ENCODE results near the gene EMSY.

Gene EMSY

GRCh38 chr11:76598426-76598839 is 153.6 kb downstream of the EMSY start:
- no peak for DNase-seq (ENCODE audit: low read depth)

GRCh38 chr11:76599041-76600013 is 154.5 kb downstream of the EMSY start:
- no peak for DNase-seq (ENCODE audit: low read depth)

- DNase-seq (ENCODE audit: low read depth): no peak
These were observed 155.4 kb downstream of the EMSY start for GRCh38 chr11:76600124-76600655.

- no peak for DNase-seq (ENCODE audit: low read depth)
These were observed 156.5 kb downstream of the EMSY start for GRCh38 chr11:76601272-76601671.

- DNase-seq (ENCODE audit: low read depth): no peak
These were observed 156.9 kb downstream of the EMSY start for GRCh38 chr11:76601724-76602123.

GRCh38 chr11:76602431-76602861 is 157.6 kb downstream of the EMSY start:
- DNase-seq (ENCODE audit: low read depth): no peak
